ENCODE data around the gene JARID2. TPM values are rescaled to one million over a fixed set of nuclear protein-coding genes. Genes with fewer than 3 reads are reported as not detected.

Gene JARID2
- total RNA-seq, 1 donor from 2014 or later, result 8.4 TPM

DNA sequence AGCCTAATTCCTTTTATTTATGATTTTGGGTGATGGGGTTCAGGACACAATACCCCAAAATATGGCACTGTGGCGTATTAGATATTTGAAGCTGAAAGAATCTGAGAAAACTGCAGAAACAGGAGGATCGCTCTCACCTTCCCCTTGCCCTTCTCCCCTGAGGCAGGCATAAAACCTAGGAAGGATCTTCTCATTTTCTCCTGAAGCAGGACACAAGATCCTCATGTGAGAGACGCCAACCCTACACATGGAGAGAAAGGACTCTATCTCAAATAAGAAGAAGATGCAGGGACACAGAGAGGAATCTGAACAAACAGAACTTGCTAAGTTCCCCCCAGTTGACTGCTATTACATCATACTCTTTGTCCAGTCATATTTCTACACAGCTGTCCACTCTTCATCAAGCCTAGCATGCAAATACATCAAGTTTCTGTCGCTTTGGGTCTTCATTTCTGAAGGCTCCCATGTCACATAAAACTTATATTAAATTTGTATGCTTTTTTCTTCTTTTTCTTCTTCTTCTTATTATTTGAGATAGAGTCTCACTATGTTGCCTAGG lies 307.9 kb downstream of the JARID2 start:
- intact Hi-C loops (cut with DNase I), result no loop called here
- ATAC-seq (no peak), DNase-seq (ENCODE audit: missing footprints) (no peak)

DNA sequence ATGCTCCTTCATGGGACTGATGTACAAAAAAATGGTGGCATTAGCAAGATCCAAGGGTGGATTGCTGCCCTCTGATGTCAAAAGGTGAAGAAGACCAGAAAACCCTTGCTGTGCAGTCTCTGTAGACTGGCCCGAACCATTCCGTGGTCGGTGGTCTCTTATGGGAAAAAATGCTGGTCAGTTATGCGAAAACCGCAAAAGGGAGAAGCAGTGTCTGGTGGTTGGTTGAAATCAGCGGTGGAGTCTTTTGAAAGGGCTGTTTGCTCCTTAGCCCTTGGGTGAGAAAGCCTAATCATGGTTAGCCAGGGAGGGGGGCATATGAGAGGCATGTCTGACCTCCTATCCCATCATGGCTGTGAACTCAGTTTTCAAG lies 308.8 kb downstream of the JARID2 start:
- intact Hi-C loops (cut with DNase I), result no loop called here
- no peak for DNase-seq (ENCODE audit: missing footprints)
- ATAC-seq, result no peak

DNA sequence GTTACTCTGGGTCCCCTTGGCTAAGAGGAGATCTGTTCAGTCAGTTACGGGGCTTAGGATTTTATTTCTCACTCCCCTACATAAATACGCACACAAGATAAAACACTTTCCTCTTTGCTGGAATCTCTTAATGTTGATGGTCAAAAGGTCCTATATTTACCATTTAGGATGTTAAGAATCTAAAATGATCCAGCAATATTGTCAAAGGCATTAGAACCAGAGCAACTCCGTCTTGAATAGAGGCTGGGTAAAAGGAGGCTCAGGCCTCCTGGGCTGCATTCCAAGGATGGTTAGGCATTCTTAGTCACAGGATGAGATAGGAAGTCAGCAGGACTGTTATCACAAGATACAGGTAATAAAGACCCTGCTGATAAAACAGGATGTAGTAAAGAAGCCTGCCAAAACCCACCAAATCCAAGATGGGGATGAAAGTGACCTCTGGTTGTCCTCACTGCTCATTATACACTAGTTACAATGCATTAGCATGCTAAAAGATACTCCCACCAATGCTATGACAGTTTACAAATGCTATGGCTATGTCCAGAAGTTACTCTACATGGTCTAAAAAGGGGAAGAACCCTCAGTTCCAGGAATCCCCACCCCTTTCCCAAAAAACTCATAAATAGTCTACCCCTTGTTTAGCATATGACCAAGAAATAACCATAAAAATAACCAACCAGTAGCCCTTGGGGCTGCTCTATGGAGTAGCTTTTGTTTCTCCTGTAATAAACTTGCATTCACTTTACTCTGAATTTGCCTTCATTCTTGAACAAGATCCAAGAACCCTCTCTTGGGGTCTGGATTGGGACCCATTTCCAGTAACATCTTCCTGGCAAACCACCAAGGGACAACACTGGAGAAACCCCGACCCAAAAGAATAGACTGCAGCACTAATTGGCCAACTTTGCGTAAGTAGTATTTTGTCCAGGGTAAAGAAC lies 309.5 kb downstream of the JARID2 start:
- intact Hi-C loops (cut with DNase I), result no loop called here

GRCh38 chr6:15556711-15557110 lies 310.8 kb downstream of the JARID2 start:
- DNase-seq (ENCODE audit: missing footprints) (no peak), ATAC-seq (no peak)
- intact Hi-C loops (cut with DNase I), result no loop called here

More for the DNA sequence above, 309.5 kb downstream of the JARID2 start:
- DNase-seq (ENCODE audit: missing footprints) (no peak), ATAC-seq (no peak)

DNA sequence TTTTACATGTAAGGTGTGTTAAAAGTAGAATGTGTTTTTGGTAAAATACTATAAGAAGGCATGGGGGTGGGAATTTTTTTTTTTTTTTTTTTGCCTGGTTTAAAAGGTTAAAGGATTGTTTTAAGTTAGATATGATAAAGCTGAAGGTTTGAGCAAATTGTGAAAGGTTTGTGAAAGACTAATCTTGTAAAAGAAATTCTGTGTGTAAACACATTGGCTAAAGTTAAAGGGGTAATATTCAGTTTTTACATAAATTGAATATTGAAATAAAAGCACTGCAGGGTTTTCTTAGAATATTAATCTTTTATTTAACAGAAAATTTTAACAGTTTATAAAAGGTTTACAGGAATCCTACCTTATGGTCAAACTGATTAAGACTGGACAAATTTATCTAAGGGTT lies 311.3 kb downstream of the JARID2 start:
- DNase-seq (ENCODE audit: missing footprints), result no peak
- intact Hi-C loops (cut with DNase I), result no loop called here
- ATAC-seq, result no peak

- intact Hi-C loops (cut with DNase I), result no loop called here
- DNase-seq (ENCODE audit: missing footprints), result no peak
- no peak for ATAC-seq
These were observed 314.8 kb downstream of the JARID2 start for GRCh38 chr6:15560713-15561112.

DNA sequence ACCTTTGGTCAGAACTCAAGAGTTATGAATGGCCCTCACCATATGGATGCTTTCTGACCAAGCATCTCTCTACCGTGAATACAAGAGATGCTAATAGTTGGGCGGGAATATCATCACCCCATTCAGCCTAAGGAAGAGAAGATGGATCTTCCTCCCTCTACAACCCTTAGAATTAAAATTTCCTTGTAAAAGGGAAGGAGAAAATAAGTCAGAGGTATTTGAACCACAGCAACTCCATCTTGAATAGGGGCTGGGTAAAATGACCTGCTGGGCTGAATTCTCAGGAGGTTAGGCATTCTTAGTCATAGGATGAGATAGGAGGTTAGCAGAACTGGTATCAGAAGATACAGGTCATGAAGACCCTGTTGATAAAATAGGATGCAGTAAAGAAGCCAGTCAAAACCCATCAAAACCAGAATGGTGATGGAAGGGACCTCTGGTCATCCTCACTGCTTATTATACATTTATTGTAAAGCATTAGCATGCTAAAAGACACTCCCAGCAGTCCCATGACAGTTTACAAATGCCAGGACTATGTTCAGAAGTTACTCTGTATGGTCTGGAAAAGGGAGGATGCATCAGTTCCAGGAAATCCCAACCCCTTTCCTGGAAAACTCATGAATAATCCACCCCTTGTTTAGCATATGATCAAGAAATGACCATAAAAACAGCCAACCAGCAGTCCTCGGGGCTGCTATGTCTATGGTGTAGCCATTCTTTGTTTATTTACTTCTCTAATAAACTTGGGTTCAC lies 315.8 kb downstream of the JARID2 start:
- DNase-seq (ENCODE audit: missing footprints) (no peak), ATAC-seq (no peak)
- intact Hi-C loops (cut with DNase I), result no loop called here

DNA sequence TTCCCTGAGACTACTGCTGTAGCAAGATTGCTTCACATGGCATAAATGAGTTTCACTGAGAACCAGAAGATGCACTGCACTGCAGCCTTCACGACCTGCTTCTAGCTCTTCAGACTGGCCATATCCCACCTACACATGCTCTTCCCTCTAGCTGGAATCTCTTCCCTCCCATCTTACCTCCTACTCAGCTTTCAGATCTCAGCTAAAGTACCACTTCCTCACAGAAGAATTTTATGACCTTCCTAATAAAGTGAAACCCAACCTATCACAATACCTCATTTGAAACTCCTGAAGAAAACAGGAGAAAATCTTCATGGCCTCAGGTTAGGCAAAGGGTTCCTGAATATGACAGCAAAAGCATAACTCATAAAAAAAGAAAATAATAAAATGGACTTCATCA lies 317.1 kb downstream of the JARID2 start:
- intact Hi-C loops (cut with DNase I), result no loop called here
- no peak for ATAC-seq
- no peak for DNase-seq (ENCODE audit: missing footprints)

GRCh38 chr6:15569035-15569995 lies 323.4 kb downstream of the JARID2 start:
- ATAC-seq, result peak; percentile 34
- intact Hi-C loops (cut with DNase I), result no loop called here

DNA sequence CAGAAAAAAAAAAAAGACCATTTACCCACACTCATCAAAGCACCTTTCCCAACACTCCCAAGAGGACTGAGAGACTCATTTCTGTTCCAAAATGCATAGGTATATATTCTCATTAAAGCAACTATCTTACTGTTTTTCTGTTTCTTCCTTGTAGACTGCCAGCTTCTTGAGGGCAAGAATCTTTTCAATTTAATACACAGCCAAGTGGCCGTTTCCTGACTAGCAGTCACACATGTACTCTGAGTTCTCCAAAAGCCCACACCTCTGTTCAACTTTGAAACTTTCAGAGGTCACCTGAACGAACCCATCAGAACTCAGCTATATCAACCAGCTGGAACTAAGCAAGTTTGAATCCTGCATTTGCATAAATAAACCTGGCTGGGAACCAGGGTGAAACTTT lies 324.3 kb downstream of the JARID2 start:
- DNase-seq (ENCODE audit: missing footprints) (no peak), ATAC-seq (no peak)
- intact Hi-C loops (cut with DNase I), result no loop called here

More at GRCh38 chr6:15569035-15569995, 323.4 kb downstream of the JARID2 start:
- no peak for DNase-seq (ENCODE audit: missing footprints)
